SK-N-SH (cell line): ENCODE data around the gene ELMO1.

ENCODE experiments used
- CTCF ChIP-seq: fragments of 200-600 bp; sonication (generic); IDR thresholded peaks from 2 replicates; pipeline ENCODE4 v1.6.1; 2017; ENCODE audit warnings: antibody characterized with exemption, mild to moderate bottlenecking, moderate library complexity
- EP300 ChIP-seq, 2 experiments: IDR thresholded peaks; 2 replicates each; pipeline versions ENCODE4 v1.4.0 to v1.6.1; 2012; ENCODE audit warnings: borderline replicate concordance in 1 of 2, low read depth in 1 of 2, low read length in 1 of 2
- GABPA ChIP-seq: IDR thresholded peaks from 2 replicates; pipeline ENCODE4 v1.4.0; 2012; ENCODE audit warnings: low read depth, mild to moderate bottlenecking
- MEF2A ChIP-seq: IDR thresholded peaks from 2 replicates; pipeline ENCODE4 v1.4.0; 2012; ENCODE audit warnings: low read depth, borderline replicate concordance
- POLR2AphosphoS5 ChIP-seq: IDR thresholded peaks from 2 replicates; pipeline ENCODE4 v1.6.1; 2012; ENCODE audit warnings: low read depth, low read length
- YY1 ChIP-seq: IDR thresholded peaks from 2 replicates; pipeline ENCODE4 v1.4.0; 2012; ENCODE audit warnings: low read depth, mild to moderate bottlenecking
- ZBTB33 ChIP-seq: IDR thresholded peaks from 2 replicates; pipeline ENCODE4 v1.4.0; 2012; ENCODE audit warnings: low read depth, borderline replicate concordance
- TF ChIP-seq, protein P1 (sequence below): fragments of 150-350 bp; IDR thresholded peaks from 2 replicates; pipeline ENCODE4 v1.6.1; 2016; ENCODE audit warnings: mild to moderate bottlenecking, low read depth, low read length
- TF ChIP-seq, protein P2 (sequence below): IDR thresholded peaks from 2 replicates; pipeline ENCODE4 v1.6.1; 2012; ENCODE audit warnings: mild to moderate bottlenecking, low read depth, low read length, moderate library complexity

DNA sequence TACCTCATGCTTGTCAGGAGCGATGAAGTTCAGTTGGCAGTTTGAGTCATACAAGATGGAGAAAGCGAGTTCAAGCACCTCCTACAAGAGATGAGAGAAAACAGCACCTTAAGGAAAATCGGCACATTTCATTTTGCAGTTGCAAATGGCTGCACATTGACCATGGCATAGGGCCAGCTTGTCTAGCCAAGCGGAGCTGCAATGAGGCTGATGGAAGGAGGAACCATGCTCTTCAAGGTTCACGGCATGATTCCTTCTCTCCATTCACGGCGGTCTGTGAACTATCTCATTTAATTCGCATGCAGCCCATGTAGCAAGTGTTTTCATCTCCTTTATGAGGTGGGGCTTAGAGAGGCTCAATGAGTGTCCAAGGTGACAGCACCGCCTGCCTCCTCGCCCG lies 587.0 kb downstream of the ELMO1 start:
- TF ChIP-seq CTCF (no peak), POLR2AphosphoS5 (no peak), MEF2A (no peak), EP300 (IDR thresholded peaks at IDR 0.05; ENCODE audit: borderline replicate concordance in 1 of 2, low read depth in 1 of 2, low read length in 1 of 2) (no peak), ZBTB33 (no peak), GABPA (no peak), YY1 (no peak)
- TF ChIP-seq, protein P1, sequence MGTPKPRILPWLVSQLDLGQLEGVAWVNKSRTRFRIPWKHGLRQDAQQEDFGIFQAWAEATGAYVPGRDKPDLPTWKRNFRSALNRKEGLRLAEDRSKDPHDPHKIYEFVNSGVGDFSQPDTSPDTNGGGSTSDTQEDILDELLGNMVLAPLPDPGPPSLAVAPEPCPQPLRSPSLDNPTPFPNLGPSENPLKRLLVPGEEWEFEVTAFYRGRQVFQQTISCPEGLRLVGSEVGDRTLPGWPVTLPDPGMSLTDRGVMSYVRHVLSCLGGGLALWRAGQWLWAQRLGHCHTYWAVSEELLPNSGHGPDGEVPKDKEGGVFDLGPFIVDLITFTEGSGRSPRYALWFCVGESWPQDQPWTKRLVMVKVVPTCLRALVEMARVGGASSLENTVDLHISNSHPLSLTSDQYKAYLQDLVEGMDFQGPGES = no peak
- TF ChIP-seq, protein P2, sequence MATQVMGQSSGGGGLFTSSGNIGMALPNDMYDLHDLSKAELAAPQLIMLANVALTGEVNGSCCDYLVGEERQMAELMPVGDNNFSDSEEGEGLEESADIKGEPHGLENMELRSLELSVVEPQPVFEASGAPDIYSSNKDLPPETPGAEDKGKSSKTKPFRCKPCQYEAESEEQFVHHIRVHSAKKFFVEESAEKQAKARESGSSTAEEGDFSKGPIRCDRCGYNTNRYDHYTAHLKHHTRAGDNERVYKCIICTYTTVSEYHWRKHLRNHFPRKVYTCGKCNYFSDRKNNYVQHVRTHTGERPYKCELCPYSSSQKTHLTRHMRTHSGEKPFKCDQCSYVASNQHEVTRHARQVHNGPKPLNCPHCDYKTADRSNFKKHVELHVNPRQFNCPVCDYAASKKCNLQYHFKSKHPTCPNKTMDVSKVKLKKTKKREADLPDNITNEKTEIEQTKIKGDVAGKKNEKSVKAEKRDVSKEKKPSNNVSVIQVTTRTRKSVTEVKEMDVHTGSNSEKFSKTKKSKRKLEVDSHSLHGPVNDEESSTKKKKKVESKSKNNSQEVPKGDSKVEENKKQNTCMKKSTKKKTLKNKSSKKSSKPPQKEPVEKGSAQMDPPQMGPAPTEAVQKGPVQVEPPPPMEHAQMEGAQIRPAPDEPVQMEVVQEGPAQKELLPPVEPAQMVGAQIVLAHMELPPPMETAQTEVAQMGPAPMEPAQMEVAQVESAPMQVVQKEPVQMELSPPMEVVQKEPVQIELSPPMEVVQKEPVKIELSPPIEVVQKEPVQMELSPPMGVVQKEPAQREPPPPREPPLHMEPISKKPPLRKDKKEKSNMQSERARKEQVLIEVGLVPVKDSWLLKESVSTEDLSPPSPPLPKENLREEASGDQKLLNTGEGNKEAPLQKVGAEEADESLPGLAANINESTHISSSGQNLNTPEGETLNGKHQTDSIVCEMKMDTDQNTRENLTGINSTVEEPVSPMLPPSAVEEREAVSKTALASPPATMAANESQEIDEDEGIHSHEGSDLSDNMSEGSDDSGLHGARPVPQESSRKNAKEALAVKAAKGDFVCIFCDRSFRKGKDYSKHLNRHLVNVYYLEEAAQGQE = no peak
